GM21515 (cell line): ENCODE data around the gene PRSS16.
"Not testable (repeated sequence)": the region's sequence is repeated elsewhere in the genome, so short reads cannot be mapped to it uniquely, and the experiment has no call there.

Experiments used
- ATAC-seq: cut with Tn5 transposase; IDR thresholded peaks from one replicate; pipeline ENCODE4 v1.9.1; 2021; ENCODE audit not compliant: unreplicated experiment

The PRSS16 gene

GRCh38 chr6:27247133-27247836, at the start of gene PRSS16:
PRSS16 (plus strand) TSS chr6:27247701; CDS start chr6:27247738, 37 bp downstream.
- ATAC-seq: no peak

- no peak for ATAC-seq
Observed at GRCh38 chr6:27205375-27206278, 41.9 kb upstream of the PRSS16 start.

DNA sequence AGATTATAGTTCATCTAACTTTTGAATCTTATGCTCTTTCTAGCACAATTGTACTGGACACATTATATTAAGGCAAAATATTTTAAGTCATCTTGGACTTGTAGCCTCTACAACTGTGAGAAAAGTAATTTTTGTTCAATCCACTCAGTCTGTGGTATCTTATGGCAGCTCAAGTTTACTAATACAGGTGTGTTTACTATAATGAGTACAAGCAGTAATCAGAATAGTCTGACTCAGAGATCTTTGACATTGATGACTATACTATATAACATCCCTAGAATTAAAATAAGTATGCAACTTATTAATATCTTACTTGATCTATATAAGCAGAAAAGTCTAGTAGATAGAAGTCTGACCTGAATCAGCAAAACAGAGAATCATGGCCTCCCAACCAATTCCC, 40.7 kb upstream of the PRSS16 start:
- no peak for ATAC-seq

DNA sequence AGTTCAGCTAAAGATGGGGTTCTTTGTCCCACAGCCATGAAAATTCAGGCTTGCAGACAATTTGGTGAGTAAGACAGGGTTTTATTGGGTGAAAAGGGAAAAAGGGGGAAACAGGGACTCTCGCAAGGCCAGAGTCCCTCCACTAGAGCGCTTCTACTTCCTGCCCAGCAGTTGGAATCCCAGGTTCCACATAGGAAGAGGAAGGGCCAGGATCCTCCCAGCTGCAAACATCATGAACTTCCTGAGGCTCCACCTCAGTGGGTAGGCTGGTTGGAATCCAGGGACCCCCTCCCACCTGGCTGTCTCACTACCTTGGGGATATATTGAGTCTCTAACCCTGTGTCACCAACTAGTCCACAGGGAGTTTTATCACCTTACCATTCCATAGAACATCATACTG, 39.5 kb upstream of the PRSS16 start:
- no peak for ATAC-seq

- ATAC-seq: no peak
Observed at GRCh38 chr6:27209196-27209595, 38.3 kb upstream of the PRSS16 start.

- ATAC-seq: no peak
Observed at GRCh38 chr6:27209659-27210269, 37.7 kb upstream of the PRSS16 start.

- not testable (repeated sequence) for ATAC-seq
Observed at GRCh38 chr6:27213091-27213517, 34.4 kb upstream of the PRSS16 start.

GRCh38 chr6:27213544-27214125, 33.9 kb upstream of the PRSS16 start:
- ATAC-seq: no peak

GRCh38 chr6:27214126-27214601, 33.3 kb upstream of the PRSS16 start:
- ATAC-seq: no peak

DNA sequence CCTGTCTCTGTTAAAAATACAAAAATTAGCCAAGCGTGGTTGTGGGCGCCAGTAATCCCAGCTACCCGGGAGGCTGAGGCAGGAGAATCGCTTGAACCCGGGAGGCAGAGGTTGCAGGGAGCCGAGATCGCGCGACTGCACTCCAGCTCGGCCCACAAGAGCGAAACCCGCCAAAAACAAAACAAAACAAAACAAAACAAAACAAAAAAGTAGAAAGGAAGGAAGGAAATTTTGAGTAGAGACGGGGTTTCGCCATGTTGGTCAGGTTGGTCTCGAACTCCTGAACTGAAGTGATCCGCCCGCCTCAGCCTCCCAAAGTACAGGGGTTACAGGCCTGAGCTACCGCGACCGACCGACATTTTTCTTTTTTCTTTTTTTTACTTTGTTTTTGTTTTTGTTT, 30.6 kb upstream of the PRSS16 start:
- no peak for ATAC-seq

DNA sequence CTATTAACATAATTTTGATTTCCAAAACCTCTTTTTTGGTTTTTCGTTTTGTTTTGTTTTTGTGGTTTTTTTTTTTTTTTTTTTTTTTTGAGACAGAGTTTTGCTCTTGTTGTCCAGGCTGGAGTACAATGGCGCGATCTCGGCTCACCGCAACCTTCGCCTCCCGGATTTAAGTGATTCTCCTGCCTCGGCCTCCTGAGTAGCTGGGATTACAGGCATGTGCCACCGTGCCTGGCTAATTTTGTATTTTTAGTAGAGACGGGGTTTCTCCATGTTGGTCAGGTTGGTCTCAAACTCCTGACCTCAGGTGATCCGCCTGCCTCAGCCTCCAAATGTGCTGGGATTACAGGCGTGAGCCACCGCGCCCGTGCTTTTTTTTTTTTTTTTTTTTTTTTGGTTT, 24.5 kb upstream of the PRSS16 start:
- not testable (repeated sequence) for ATAC-seq

- no peak for ATAC-seq
Observed at GRCh38 chr6:27224729-27225128, 22.8 kb upstream of the PRSS16 start.

- ATAC-seq: no peak
Observed at GRCh38 chr6:27228963-27229477, 18.5 kb upstream of the PRSS16 start.

DNA sequence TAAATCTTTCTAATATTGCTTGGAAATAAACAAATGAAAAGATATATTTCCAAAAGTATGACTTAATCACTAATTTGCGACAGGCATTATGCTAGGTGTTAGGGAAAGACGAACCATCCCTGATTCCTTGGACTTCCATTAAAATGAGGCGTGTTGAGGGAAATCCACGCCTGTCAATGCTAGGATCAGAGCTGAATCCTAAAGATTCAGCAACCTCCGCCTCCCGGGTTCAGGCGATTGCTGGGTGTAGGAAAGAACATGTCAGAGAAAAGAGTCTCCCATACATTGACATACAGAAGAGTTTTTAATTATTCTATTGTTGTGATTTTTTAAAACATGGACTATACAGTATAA, 16.8 kb upstream of the PRSS16 start:
- no peak for ATAC-seq

DNA sequence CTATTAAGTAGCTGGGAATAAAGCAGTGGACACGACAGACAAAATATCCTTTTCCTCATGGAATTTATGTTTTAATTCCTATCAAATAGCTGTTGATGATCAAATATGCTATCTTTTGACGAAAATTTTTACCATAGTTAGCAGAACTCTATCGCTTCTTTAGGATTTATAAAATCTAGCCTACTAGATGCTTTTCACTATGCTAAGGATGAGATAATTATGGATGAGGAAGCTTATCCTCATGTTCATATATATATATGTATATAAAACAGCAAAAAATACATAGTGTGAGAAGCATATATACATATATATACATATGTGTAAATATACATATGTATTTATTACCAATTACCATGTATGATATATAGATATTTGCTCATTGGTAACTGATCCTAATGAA, 12.9 kb upstream of the PRSS16 start:
- no peak for ATAC-seq

- ATAC-seq: no peak
Observed at GRCh38 chr6:27237089-27237803, 10.3 kb upstream of the PRSS16 start.

DNA sequence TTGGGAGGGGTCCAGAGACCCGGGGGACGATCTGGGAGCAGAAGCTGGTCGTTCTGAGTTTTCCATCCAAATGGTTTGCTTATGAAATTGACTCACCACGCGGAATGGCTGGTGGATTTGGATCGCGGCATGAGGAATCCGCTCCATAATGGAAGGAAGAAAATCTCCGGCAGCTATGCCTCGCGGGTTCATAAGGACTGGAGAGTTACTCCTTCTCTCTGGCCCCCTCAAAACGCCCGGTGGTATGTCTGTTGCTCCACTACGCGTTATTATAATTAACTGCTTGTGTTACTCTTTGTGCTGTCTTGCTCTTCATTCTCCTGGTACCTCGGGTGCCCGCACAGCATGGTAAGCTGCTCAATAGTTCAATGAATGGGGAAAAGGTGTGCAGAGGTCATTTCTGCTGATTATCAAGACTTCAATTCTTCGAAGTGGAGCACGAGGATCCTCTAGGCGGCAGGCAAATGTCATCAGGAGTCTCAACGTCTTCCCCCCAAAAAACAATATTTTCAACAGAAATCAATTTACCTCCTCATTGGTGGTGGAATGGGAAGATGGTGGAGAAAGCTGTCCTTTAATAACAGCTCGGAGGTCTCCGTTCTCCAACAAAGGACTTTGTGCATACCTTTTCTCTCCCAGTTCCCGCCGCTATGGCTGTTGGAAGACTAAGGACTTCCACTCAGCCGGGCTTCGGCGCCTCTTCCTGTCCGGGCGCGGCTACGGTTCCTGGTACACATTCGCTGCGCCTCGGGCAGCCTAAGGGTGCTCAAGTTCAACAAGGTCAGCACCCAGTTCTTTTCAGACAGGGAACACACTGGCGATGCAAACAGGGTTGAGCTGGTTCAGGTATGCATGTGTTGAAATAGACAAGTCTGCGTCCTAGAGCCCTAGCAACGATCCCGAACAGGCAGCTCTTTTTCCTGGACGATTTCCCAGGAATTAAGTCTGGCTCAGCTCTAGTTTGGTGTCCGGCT, 9.2 kb upstream of the PRSS16 start:
- ATAC-seq: no peak

- ATAC-seq: no peak
Observed at GRCh38 chr6:27239258-27239657, 8.2 kb upstream of the PRSS16 start.

GRCh38 chr6:27241443-27241842, 6.1 kb upstream of the PRSS16 start:
- ATAC-seq: no peak
